Calu3 (cell line): ENCODE results near the gene ZMYND19. TPM values are rescaled to one million over a fixed set of nuclear protein-coding genes. Genes with fewer than 3 reads are reported as not detected.
"Not testable (repeated sequence)": the region's sequence is repeated elsewhere in the genome, so short reads cannot be mapped to it uniquely, and the experiment has no call there.

Source experiments
- BruUV-seq: library from RNA; stranded (reverse); fragments of 400-500 nt; replicated peaks from 2 replicates; lab custom pipeline; 2021; lab: Mats Ljungman, UMichigan
- CTCF ChIA-PET: fragments of 300-600 bp; sonication (Branson Sonifier 250); formaldehyde crosslinking; loops from one replicate; lab custom pipeline; 2022; ENCODE audit warnings: antibody characterized with exemption; lab: Charles Lee
- DNase-seq: peaks from one replicate; pipeline ENCODE4 v3.0.0; 2022
- H3K27ac Mint-ChIP-seq: one replicate; pipeline ENCODE4 v1.8.0; 2022; ENCODE audit warnings: mixed read lengths; ENCODE audit not compliant: unreplicated experiment
- H3K27me3 Mint-ChIP-seq: one replicate; pipeline ENCODE4 v1.8.0; 2022; ENCODE audit warnings: mixed read lengths; ENCODE audit not compliant: unreplicated experiment
- H3K36me3 Mint-ChIP-seq: one replicate; pipeline ENCODE4 v1.8.0; 2022; ENCODE audit warnings: mild to moderate bottlenecking, moderate library complexity, mixed read lengths; ENCODE audit not compliant: insufficient read depth, unreplicated experiment
- H3K4me1 Mint-ChIP-seq: one replicate; pipeline ENCODE4 v1.8.0; 2022; ENCODE audit warnings: mild to moderate bottlenecking, low read depth, mixed read lengths; ENCODE audit not compliant: unreplicated experiment
- H3K4me3 Mint-ChIP-seq: one replicate; pipeline ENCODE4 v1.8.0; 2022; ENCODE audit warnings: mild to moderate bottlenecking, low read depth, moderate library complexity, mixed read lengths; ENCODE audit not compliant: unreplicated experiment
- H3K9me3 Mint-ChIP-seq: one replicate; pipeline ENCODE4 v1.8.0; 2022; ENCODE audit warnings: low read depth, mixed read lengths; ENCODE audit not compliant: unreplicated experiment
- intact Hi-C: fragments of 100-400 bp; cut with micrococcal nuclease; formaldehyde crosslinking; loops from one replicate; pipeline ENCODE4 v1.10.0; 2022; ENCODE audit not compliant: unreplicated experiment
- total RNA-seq: library from RNA; stranded (reverse); gene quantifications from 2 replicates; pipeline ENCODE4 v1.2.3, GENCODE V29; 2022
- TF ChIP-seq, protein P1 (sequence below): fragments of 200-600 bp; IDR thresholded peaks from one replicate; pipeline ENCODE4 v1.8.0; 2022; ENCODE audit warnings: antibody characterized with exemption; ENCODE audit not compliant: unreplicated experiment

The ZMYND19 gene
- total RNA-seq, 1 experiment from 2014 or later = 30.0 TPM

- intact Hi-C loops = no loop called here
- H3K4me3 Mint-ChIP-seq = no peak overlapping the region
- no peaks in the 10 kb centered on the region for H3K27me3 Mint-ChIP-seq
- no peaks in the 10 kb centered on the region for H3K9me3 Mint-ChIP-seq
- no peak overlapping the region for H3K27ac Mint-ChIP-seq
- CTCF ChIA-PET = interaction anchor here (1.2 kb wide), 1 partner anchor 11 kb away, joined by 3 read pairs; no protein-coding TSS in a partner anchor
- no TSS peak for BruUV-seq
- TF ChIP-seq, protein P1, sequence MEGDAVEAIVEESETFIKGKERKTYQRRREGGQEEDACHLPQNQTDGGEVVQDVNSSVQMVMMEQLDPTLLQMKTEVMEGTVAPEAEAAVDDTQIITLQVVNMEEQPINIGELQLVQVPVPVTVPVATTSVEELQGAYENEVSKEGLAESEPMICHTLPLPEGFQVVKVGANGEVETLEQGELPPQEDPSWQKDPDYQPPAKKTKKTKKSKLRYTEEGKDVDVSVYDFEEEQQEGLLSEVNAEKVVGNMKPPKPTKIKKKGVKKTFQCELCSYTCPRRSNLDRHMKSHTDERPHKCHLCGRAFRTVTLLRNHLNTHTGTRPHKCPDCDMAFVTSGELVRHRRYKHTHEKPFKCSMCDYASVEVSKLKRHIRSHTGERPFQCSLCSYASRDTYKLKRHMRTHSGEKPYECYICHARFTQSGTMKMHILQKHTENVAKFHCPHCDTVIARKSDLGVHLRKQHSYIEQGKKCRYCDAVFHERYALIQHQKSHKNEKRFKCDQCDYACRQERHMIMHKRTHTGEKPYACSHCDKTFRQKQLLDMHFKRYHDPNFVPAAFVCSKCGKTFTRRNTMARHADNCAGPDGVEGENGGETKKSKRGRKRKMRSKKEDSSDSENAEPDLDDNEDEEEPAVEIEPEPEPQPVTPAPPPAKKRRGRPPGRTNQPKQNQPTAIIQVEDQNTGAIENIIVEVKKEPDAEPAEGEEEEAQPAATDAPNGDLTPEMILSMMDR = no peak
- DNase-seq = no peak
- no peaks in the 10 kb centered on the region for H3K36me3 Mint-ChIP-seq
- peaks cover 12% of the 10 kb centered on the region for H3K4me1 Mint-ChIP-seq
Measured at GRCh38 chr9:137632230-137633161, 42.2 kb upstream of the ZMYND19 start.

- no TSS peak for BruUV-seq
- TF ChIP-seq, protein P1 = no peak
- H3K9me3 Mint-ChIP-seq = no peaks in the 10 kb centered on the region
- no peak overlapping the region for H3K27ac Mint-ChIP-seq
- CTCF ChIA-PET = interaction anchor here (1.2 kb wide), 1 partner anchor 10 kb away, joined by 3 read pairs; no protein-coding TSS in a partner anchor
- H3K4me3 Mint-ChIP-seq = no peak overlapping the region
- no peaks in the 10 kb centered on the region for H3K27me3 Mint-ChIP-seq
- peaks cover 12% of the 10 kb centered on the region for H3K4me1 Mint-ChIP-seq
- DNase-seq = no peak
- peaks cover 1% of the 10 kb centered on the region for H3K36me3 Mint-ChIP-seq
- intact Hi-C loops = no loop called here
Measured at GRCh38 chr9:137631345-137632229, 41.3 kb upstream of the ZMYND19 start.

DNA sequence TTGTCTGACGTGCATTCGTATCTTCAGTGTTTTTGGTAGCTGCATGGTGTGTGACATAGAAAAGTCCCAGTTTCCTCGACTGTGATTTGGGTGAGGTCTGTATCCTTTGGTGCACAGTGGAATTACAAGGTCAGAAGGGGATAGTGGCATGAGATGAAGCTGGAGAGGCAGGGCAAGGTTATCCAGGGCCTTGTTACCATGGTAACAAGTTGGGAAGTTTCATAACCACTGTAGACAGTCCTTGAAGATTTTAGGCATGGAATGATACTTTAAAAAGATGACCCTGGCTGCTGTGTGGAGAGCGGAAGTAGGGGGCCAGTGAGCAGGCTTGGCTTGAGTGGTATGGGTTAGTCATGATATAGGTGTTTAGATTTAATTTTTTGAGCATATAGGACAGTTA, 40.4 kb upstream of the ZMYND19 start:
- Mint-ChIP-seq H3K4me3 (no peak overlapping the region), H3K27ac (peak overlapping the region; percentile 16), H3K4me1 (peaks cover 12% of the 10 kb centered on the region), H3K36me3 (peaks cover 6% of the 10 kb centered on the region), H3K9me3 (no peaks in the 10 kb centered on the region), H3K27me3 (no peaks in the 10 kb centered on the region)
- TF ChIP-seq, protein P1 = no peak
- no peak for DNase-seq
- CTCF ChIA-PET = no interaction called here
- intact Hi-C loops = no loop called here
- BruUV-seq = no TSS peak

- Mint-ChIP-seq H3K4me1 (peaks cover 12% of the 10 kb centered on the region), H3K27ac (no peak overlapping the region), H3K9me3 (no peaks in the 10 kb centered on the region), H3K27me3 (no peaks in the 10 kb centered on the region), H3K4me3 (no peak overlapping the region), H3K36me3 (peaks cover 11% of the 10 kb centered on the region)
- no TSS peak for BruUV-seq
- CTCF ChIA-PET = no interaction called here
- TF ChIP-seq, protein P1 = no peak
- DNase-seq = no peak
- intact Hi-C loops = no loop called here
Measured at GRCh38 chr9:137630126-137630525, 39.8 kb upstream of the ZMYND19 start.

DNA sequence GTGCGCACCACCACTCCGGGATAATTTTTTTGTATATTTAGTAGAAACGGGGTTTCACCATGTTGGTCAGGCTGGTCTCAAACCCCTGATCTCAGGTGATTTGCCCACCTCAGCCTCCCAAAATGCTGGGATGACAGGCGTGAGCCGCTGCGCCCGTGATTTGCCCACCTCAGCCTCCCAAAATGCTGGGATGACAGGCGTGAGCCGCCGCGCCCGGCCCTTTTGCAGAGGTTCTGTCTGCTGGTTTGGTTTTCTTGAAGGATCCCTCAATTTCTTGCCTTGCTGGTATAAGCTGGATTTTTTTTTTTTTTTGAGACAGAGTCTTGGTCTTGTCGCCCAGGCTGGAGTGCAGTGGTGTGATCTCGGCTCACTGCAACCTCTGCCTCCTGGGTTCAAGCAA, 37.1 kb upstream of the ZMYND19 start:
- intact Hi-C loops, BruUV-seq, H3K27ac Mint-ChIP-seq, H3K4me3 Mint-ChIP-seq, H3K27me3 Mint-ChIP-seq, H3K9me3 Mint-ChIP-seq, DNase-seq: not testable (repeated sequence)
- CTCF ChIA-PET = interaction anchor here (1.2 kb wide), 1 partner anchor 36 kb away, joined by 3 read pairs; no protein-coding TSS in a partner anchor
- Mint-ChIP-seq H3K4me1 (peaks cover 12% of the 10 kb centered on the region), H3K36me3 (peaks cover 19% of the 10 kb centered on the region)
